COLO668 (cell line): Measurements from ENCODE around the gene C20orf202.
A peak's percentile ranks its signal among the peaks of the same experiment; 100 is the strongest.

ENCODE experiments used
- DNase-seq: peaks from one replicate; lab custom pipeline; 2025; ENCODE audit not compliant: unreplicated experiment; lab: John Stamatoyannopoulos, UW

C20orf202 gene

GRCh38 chr20:1184260-1184637 is 19.0 kb upstream of the C20orf202 start:
- DNase-seq: no peak

DNA sequence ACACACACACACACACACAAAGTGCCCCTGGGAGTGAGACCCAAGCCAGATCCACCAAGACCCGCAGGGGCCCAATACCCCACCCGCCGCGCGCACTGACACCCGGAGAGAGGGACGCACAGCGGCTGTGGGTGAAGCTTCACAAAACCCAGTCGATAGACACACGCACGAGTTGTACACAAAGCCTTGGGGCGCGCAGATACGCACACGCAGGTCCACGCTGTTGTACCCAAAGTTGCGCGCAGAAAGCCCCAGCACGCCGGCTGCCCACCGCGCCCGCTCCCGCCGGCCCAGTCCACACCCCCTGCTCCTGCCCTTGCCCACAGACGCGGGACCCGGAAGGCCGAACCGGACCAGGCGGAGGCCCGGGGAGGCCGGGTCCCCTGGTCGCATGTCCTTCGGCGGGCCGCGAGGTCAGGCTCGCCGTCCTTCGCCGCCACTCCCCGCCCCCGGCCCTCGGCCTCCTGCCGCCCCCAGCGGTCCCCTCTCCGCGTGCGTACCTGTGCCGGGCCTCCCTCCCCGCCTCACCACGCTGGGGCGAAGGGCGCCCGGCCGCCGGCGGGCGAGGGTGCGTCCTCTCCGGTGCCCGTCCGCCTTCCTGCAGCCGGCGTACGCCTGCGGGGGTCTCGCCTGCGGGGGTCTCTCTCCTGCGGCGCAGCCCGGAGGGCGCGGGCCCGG is 18.5 kb upstream of the C20orf202 start, which contains the start of gene TMEM74B:
Gene TMEM74B, minus strand, starts transcription at position 344 of the 678 bp plus-strand sequence. CDS start 1,180 bp downstream, outside the sequence.
- peak; percentile 51 for DNase-seq

DNA sequence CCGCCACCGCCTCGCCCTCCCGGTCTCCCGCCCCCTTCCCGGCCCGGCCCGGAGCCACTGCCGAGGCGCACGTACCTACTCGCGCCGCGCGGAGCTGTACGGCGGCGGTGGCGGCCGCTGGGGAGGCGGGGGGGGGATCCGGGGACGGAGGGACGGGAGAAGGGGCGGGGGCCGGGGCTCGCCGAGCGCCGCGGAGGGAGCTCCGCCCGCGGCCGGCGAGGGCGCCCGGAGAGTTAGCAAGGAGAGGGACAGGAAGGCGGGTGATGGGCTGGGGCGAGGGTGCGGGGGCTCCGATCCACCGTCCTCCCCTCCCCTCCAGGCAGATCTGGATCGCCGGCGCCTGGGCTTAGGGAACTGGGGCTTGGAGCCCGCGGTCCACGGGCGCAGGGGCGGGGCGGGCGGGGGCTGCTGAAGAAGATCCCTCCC is 17.9 kb upstream of the C20orf202 start:
- DNase-seq: peak; percentile 51

DNA sequence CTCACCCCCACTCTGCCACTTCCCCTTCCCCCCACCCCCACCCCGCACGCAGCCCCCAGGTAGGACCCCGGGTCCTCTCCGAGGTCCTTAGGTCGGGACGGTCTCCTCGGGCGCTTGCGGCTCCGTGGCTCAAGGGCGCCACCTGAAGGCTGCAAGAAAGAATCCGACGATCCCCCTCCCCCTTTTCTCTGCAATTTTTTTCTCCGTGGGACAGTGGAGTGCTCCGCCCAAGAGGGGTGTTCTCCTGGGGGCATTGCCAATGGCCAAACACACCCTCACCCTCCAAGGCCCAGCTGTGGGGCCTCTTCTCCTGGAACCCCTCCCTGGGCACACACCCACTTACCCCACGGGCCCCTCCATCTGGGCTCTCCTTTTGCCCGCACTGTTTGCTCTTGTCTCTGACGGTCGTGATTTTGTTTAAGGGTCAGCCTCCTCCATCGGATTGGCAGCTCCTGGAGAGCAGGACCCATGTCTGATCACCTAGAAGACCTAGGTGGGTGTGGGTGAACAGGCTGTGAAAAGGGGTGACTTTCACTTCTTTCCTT is 17.4 kb upstream of the C20orf202 start:
- peak; percentile 73 for DNase-seq

- DNase-seq: no peak
Measured at GRCh38 chr20:1186367-1186991, 16.8 kb upstream of the C20orf202 start.

GRCh38 chr20:1187605-1188171 is 15.6 kb upstream of the C20orf202 start:
- no peak for DNase-seq

- DNase-seq: no peak
Measured at GRCh38 chr20:1188347-1188746, 14.9 kb upstream of the C20orf202 start.

- DNase-seq: no peak
Measured at GRCh38 chr20:1189827-1190226, 13.4 kb upstream of the C20orf202 start.

DNA sequence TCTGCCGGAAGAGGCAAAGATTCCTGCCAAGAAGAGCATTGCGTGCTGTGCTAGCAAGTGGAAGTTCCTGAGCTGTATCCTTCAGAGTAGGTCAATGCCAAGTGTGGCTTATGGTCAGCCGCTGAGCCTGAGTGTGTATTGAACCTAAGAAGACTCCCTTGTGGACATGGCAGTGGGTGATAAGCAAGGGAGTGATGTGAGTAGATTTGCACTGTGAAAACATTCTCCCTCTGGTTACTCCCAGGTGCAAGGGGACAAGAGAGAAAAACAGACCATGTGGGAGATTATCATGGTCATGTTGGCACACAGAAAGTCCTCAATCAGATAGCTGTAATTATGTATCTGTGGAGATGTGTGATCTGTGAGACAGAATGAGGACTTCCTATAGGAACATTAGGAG is 12.4 kb upstream of the C20orf202 start:
- DNase-seq: no peak

DNA sequence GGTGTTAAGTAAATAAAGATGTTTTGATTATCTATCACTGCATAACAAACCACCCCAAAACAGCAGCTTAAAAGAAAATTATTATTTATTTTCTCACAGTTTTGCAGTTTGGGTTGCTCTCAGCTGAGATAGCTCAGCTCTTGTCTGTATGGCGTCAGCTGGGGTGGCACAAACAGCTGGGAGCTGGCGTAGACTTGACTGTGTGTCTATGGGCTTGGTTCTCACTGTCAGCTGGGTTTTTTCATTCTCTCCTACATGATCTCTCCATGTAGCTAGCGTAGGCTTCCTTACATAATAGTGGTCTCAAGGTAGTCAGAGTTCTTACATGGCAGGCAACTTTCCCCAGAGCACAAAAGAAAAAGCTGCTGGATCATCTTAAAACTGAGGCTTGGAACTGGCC is 12.0 kb upstream of the C20orf202 start:
- DNase-seq: no peak

GRCh38 chr20:1195226-1195625 is 8.0 kb upstream of the C20orf202 start:
- no peak for DNase-seq

- no peak for DNase-seq
Measured at GRCh38 chr20:1196634-1197033, 6.6 kb upstream of the C20orf202 start.

GRCh38 chr20:1197801-1198200 is 5.5 kb upstream of the C20orf202 start:
- DNase-seq: no peak

- no peak for DNase-seq
Measured at GRCh38 chr20:1198751-1199150, 4.5 kb upstream of the C20orf202 start.

GRCh38 chr20:1199212-1199873 is 3.9 kb upstream of the C20orf202 start:
- no peak for DNase-seq

- no peak for DNase-seq
Measured at GRCh38 chr20:1199964-1200363, 3.3 kb upstream of the C20orf202 start.

- DNase-seq: no peak
Measured at GRCh38 chr20:1203630-1204029, 376 bp downstream of the C20orf202 start.

DNA sequence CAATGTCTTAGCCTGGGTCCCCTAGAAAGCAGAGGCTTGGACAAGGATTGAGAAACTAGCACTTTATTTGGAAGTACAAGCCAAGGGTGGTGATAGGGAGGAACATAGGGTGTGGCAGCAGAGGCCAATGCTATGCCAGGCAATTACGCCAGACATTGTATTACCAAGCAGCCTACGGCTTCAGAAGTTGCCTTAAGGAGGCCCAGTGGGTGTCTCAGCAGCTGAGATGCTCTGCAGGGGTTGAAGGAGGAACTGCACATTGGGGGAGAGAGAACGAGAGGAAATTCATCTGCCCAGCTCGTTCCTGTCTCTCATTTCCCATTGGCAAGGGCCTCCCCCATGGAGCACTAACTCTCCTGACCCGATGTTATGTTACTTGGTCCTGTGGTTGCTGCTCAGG is 859 bp downstream of the C20orf202 start:
- DNase-seq: no peak

- no peak for DNase-seq
Measured at GRCh38 chr20:1204576-1204975, 1.3 kb downstream of the C20orf202 start.

DNA sequence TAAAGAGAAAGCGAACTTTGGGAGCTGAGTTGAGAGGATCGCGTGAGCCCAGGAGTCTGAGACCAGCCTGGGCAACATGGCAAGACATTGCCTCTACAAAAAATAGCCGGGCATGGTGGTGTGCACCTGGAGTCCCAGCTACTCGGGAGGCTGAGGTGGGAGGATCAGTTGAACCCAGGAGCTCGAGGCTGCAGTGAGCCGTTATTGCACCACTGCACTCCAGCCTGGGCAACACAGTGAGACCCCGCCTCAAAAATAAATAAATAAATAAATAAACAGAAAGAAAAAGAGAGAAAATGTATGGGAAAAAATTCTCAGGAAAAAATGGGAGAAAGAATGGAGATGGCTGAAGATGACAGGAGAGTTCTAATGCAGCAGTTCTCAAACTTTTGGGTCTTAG is 2.5 kb downstream of the C20orf202 start:
- no peak for DNase-seq

GRCh38 chr20:1206366-1207148 is 3.3 kb downstream of the C20orf202 start:
- DNase-seq: no peak
